Astrocyte of the cerebellum (primary cell): Measurements from ENCODE around the gene FAM161B.
"Not testable (repeated sequence)": the region's sequence is repeated elsewhere in the genome, so short reads cannot be mapped to it uniquely, and the experiment has no call there.

Source experiments
- DNase-seq: peaks from one replicate; pipeline ENCODE4 v3.0.0-alpha.2; 2011; ENCODE audit warnings: low read depth
- H3K4me3 ChIP-seq: 2 replicates; pipeline ENCODE4 v1.5.1; 2011; ENCODE audit warnings: mild to moderate bottlenecking, low read depth, low read length, moderate library complexity
- CTCF ChIP-seq: IDR thresholded peaks from 2 replicates; pipeline ENCODE4 v1.5.1; 2012; ENCODE audit warnings: low read length, low read depth, moderate library complexity, mild to moderate bottlenecking; ENCODE audit errors: missing control alignments
- in situ Hi-C: cut with HindIII; loops from 2 replicates; pipeline ENCODE4 v1.10.0; 2017; ENCODE audit warnings: low sequenced_read_pairs

Gene FAM161B

GRCh38 chr14:73935666-73936065 is 14.2 kb downstream of the FAM161B start:
- peak; percentile 31 for TF ChIP-seq CTCF
- in situ Hi-C loops: no loop called here
- H3K4me3 ChIP-seq: no peak overlapping the region
- no peak for DNase-seq

- DNase-seq: no peak
- in situ Hi-C loops: no loop called here
- no peak overlapping the region for H3K4me3 ChIP-seq
- TF ChIP-seq CTCF: no peak
These were observed 25.6 kb downstream of the FAM161B start for GRCh38 chr14:73924337-73924736.

- in situ Hi-C loops, H3K4me3 ChIP-seq, DNase-seq: not testable (repeated sequence)
These were observed 30.4 kb downstream of the FAM161B start for GRCh38 chr14:73919457-73919856.

GRCh38 chr14:73916324-73916723 is 33.6 kb downstream of the FAM161B start:
- no peak for DNase-seq
- no peak for TF ChIP-seq CTCF
- in situ Hi-C loops: no loop called here
- no peak overlapping the region for H3K4me3 ChIP-seq

- in situ Hi-C loops: no loop called here
- TF ChIP-seq CTCF: no peak
- no peak for DNase-seq
- no peak overlapping the region for H3K4me3 ChIP-seq
These were observed 36.6 kb downstream of the FAM161B start for GRCh38 chr14:73913256-73913655.

GRCh38 chr14:73909681-73910080 is 40.2 kb downstream of the FAM161B start:
- DNase-seq: no peak
- in situ Hi-C loops: no loop called here
- no peak overlapping the region for H3K4me3 ChIP-seq
- no peak for TF ChIP-seq CTCF

GRCh38 chr14:73903028-73903427 is 46.9 kb downstream of the FAM161B start:
- in situ Hi-C loops: no loop called here
- no peak for DNase-seq
- TF ChIP-seq CTCF: no peak
- no peak overlapping the region for H3K4me3 ChIP-seq
